SK-N-DZ (cell line): ENCODE results near the gene GK.
"Not testable (repeated sequence)": the region's sequence is repeated elsewhere in the genome, so short reads cannot be mapped to it uniquely, and the experiment has no call there.

Experiments used
- DNase-seq: peaks from one replicate; pipeline ENCODE4 v3.0.0-alpha.2; 2015; ENCODE audit warnings: low spot score

The GK gene

DNA sequence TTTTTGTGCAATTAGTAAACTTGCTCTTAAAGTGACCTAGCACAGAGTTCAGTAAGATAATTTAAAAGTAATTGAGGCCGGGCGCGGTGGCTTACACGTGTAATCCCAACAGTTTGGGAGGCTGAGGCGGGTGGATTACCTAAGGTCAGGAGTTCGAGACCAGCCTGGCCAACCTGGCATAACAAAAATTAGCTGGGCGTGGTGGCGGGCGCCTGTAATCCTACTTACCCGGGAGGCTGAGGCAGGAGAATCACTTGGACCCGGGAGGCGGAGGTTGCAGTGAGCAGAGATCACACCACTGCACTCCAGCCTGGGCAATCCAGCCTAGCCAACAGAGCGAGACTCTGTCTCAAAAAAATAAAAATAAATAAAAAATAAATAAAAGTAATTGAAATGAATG, 1.2 kb downstream of the GK start:
- DNase-seq, result not testable (repeated sequence)

DNA sequence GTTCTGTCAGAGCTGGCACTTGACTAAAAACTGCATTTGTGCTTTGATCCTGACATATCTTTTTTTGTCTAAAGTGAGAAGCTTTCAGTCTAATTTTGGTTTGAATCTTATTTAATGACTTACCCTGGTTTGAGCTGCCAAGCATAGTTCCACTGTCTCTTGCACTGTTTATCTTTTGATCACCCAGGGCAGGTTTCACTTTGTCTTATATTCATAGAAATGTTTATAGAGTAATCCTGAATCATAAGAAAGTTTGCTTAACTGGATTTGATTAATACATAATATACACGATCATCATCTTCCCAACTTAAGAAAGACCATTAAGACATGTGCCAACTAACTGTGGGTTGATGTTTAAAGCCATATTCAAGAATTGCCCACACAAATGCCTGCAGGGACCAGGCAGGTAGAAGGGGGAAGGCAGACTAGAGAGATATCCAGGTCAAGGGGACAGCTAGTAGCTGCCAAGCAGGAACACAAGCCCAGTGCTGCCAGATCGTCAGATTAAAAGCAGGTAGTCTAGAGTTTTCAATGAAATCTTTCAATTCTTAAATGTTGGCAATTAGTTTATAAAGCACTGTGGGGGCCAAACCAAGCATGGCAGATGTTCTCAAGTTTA, 1.9 kb downstream of the GK start:
- DNase-seq, result no peak

DNA sequence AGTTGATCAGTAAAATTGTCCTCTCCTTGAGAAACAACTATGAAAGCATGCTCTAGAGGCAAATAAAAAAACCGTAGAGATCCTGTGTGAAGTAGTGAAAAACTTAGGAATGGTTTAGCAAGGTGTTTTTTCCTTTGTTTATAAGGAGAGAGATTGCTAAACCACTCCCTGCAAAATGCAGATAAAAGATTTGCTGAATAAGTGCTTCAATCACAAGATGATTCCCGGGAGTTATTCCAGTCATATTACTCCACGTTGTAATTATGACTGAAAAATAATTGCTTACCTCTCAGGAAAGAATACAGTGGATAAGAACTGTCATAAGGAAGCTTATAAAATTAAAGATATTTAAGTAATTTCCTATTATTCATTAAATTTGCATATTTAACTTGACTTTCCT, 2.8 kb downstream of the GK start:
- DNase-seq, result no peak

DNA sequence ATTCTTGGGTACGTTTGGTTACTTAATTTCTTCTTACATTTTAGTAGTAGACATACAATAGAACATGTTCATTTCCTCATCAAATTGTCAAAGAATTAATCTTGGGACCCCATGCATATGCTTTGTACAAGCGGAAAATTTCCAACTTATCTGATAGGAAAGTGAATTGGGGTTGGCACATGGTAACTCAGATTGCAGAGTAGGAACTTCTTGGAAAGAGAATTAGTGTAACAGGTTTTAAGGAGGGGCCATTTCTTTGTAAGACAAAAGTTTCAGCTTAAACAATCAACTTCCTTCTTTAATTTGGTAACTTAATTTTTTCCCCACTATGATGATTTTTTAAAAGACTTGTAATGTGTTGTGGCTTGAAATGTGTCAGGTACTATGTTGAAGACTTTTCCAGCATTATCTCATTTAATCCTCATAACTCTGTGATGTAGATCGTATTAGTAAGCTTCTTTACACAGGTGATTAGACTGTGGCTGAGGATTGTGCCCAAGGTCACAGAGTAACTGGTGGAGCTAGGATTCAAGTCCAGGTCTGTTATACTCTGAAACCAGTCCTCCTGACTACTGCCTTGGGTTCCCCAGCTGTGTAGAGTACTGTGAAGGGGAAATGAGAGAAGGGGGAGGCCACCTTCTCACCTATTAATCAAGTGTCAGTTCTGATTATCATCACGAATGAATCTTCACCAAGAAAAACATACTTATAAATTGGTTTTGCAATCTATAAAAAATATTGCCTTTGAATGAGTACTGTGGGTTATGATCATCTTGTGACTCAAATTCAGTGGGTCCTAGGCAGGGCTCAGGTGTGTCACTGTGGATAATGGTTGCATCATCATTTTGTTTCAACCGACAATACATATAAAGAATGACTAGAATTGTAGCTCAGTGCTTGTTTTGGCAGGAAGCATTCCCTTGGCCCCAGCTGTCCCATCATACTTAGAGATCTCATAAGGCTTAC, 4.3 kb downstream of the GK start:
- DNase-seq, result no peak

DNA sequence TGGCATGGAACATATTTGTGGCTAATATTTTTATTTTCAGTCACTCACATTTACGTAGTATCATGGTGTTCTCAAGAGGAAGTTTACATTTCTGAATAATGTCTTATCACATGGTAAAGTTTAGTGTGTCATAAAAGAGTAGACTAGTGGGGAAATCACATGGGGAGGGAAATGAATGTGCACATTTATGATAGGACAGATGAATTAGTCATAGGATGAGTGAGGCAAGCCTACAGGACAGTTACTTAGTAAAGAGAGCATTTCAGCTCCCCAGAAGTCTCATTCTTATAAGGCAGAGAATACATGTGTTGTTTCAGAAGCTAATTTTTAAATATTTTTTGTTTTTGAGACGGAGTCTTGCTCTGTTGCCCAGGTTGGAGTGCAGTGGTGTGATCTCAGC, 6.2 kb downstream of the GK start:
- no peak for DNase-seq

DNA sequence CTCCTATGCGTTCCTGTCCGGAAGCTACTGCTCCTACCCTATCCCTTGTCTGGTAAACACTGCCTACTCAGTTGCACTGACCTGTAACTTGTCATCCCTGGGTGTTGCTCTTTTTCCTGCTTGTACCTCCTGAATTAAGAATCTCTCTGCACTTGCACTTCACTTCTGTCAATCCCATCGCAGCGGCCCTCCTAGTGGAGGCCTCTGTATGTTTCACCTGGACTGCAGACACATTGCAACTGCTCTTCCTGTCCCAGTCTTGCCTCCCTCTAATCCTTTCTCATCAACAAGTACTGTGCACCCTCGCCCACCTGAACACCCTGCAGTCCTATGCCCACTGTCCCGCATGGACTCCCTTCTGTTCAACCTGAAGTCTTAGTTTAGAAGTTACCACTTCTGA, 8.0 kb downstream of the GK start:
- DNase-seq, result no peak

DNA sequence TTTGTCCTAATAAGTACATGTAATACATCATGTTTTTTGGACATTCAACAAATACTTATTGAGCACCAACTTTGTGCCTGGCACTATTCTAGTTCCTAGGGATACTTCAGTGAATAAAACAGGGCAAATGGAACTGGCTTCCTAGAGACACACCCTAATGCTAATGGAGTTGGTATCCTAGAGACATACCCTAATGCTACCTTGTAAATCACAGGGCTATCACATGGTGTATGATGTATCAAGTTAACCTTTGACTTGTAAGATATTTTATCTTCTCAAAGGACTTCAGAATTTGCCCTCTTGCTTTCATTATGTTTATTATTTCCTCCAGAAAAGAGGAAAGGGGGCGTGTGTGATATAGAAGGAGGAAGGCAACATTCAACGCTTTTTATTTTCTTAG, 10.1 kb downstream of the GK start:
- DNase-seq, result no peak

DNA sequence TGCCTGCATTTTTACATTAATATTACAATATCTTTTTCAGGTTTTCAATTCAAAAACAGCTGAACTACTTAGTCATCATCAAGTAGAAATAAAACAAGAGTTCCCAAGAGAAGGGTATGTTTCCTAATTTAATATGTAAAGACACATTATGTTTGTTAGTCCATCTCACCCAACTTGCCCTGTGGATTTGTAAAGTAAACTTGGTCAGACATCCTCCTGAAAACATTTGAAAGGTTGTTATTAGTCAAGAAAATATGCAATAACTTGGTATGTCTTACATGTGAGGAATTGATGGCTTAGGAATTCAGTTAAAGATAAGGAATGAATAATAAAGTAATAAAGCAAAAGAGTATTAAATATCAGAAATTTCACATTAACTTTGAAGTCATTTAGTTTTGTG, 12.2 kb downstream of the GK start:
- no peak for DNase-seq

DNA sequence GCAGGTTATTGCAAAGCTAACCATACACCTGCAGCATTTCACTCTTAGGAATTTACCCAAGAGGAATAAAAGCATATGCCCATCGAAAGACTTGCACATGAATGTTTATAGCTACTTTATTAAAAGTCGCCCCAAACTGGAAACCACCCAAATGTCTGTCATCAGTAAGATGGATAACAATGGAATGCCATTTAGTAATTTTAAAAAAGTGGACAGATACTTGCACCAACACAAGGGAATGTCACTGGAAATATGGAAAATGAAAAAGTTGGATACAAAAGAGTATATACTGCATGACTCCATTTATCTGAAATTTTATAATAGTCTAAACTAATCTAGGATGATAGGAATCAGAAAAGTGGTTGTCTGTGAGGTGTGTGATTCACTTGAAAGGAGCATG, 12.9 kb downstream of the GK start:
- no peak for DNase-seq

DNA sequence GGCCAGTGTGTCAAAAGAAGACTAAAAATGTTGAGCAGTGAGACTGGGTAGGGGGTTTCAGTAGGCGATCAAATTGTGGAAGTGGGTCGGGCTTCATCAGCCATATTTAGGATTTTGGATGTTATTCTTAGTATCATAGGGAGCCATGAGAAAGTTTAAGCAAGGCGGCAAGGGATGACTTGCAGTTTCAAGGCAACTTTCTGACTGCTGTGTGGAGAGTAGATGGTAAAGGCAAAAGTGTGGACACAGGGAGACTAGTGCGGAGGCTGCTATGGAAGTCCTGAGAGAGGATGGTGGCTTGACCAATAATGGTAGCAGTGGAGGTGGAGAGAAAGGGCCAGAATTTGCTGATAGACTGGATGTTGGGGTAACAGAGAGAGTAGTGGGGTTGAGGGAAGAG, 15.4 kb downstream of the GK start:
- no peak for DNase-seq

DNA sequence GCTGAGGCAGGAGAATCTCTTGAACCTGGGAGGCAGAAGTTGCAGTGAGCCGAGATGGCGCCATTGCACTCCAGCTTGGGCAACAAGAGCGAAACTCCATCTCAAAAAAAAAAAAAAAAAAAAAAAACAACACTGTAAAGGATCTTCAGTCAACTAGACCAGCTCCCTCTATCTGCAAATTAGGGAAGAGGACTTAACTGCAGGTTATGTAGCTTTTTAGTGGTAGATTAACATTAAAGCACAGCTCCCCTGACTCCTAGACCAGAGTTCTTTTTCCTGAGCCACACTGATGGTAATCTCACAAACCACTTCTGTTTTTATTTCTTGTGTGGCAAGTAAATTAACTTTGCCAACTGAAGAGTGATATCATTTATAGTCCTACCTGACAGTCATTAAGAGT, 18.0 kb downstream of the GK start:
- DNase-seq, result peak; percentile 2

DNA sequence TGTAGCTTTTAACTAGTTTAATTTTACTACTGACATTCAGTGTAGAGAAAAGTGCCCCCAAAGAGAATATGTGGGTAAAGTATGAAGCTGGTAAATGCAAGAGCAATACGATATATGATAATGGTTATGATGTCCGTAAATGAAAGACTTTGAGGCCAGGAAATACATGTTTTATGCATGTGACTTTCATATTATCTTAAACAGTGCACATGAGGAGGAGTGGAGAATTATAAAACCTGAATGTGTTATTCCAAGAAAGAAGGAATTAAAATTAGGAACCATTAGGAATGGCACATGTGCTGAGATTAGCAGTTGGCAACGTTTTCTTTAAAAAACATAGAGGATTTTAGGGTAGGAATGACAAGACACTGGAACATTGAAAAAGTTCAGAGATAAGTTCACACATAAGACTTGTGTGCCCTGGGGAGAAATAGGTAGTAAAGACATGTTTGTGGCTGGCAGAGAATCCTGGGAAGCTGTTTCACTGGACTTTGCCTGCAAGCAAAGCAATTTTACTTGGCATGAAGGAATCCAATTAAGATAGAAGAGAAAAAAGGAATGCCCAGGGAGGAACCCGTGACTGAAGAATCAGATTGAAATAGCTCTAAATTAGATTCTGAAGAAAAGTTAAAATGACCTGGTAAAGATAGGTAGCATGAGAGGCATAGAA, 20.0 kb downstream of the GK start:
- no peak for DNase-seq

DNA sequence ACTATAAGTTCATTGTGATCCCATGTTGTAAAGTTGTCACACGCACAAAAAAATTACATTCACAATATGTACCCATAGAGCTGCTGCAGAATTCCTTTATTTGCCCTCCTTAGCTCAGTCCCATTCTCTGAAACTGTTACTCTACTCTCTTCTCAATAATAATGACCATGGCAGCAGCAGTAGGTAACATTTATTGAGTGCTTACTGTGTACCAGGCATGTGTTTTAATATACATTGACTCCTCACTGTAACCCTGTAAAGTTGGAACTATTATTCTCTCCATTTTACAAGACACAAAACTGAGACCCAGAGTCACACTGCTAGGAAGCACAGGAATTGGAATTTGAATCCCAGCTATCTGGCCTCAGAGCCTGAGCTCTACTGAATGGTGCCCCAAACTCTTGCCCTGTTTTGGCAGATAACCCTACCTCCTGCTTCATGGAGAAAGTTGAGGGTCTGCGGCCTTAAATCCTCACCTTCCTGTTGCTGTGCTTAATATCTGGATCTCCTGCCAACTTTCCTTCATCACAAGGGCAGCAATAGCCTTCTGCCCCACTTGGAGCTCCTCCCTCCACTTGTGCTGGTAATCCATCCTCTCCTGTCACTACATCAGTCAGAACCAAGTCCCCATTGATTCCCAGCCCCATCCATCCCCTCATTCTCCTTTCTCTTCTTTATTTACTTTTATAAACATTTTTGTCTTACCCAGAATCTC, 20.8 kb downstream of the GK start:
- DNase-seq, result no peak

DNA sequence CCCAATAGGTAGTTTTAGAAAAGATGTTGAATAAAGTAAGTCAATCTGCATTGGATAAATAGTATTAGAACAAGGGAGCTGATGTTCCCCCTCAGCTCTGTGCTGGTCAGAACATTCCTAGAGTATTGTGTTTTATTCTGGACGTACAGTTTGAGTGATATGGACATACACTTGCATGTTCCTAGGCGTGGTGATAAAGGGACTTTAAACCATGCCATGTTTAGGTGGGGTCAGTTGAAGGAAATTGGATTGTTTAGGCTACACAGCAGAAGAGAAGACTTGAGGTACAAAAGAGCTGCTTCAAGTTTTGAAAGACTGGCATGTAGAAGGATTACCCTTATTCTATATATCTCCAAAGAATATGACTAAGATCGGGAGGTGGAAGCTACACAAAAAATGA, 21.6 kb downstream of the GK start:
- no peak for DNase-seq

DNA sequence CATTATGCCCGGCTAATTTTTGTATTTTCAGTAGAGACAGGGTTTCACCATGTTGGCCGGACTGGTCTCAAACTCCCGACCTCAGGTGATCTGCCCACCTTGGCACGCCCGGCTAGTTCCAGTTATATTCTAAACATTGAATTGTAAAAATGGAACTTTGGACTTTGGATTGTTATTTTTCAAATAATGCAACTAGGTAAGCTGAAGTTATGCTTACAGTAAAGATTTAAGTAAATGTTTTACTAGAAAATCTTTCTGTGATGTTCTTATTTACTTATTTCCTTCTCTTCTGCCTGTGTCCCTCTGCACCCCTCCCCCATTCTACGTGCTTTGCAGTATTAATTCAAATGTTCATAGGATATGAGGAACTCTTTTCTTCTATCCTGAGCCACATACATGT, 26.1 kb downstream of the GK start:
- no peak for DNase-seq

DNA sequence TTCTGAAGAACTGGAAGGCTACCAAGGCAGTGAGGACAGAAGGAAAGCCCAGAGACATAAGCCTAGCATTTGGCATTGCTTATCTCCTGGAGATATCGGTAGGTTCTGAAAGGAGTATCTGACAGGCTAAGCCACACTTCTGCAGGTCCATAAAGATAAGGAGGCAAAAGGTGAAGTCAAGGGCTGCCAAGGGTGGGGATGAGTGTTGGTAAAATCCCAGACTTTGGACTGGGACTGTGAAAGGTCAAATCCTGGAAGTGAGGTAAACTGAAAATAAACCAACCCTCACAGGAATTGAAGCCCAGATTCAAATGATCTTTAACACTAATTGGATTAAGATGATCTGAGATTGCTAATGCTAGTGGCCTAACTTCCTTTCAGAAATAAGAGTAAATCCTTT, 27.4 kb downstream of the GK start:
- no peak for DNase-seq

DNA sequence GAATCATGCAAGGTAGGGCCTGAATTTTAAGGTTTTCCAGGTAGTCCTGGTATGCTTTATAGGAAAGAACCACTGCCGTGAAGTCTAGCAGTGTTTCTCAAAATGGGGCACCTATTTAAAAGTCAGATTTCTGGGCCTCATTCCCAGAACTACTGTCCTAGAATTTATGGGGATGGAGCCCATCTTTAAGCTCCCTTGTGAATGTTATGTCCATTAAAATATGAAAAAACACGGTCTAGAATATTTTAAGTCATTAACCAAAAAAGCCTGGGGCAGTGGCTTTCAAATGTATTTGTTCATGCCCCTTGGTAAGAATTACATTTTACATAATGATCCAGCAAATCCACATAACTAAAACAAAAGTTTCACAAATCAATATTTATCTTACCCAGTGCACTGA, 35.4 kb downstream of the GK start:
- DNase-seq, result no peak

DNA sequence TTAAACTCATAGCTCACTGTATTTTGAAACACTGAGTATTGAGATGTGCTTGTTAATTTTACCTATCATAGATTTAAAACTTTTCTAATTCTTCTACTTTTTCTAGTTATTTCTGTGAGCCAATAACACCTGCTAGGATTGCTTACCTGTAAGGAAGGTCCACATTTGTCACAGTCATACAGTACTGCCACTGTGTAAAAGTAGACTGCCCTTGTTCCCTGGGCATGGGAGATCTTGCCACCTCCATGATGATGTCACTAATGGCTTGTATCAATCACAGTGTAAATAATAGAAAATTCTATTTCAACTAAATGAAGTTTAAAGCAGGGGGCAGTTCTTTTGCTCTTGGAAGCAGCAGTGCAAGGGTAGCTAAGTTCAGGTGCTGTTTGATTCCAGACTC, 35.9 kb downstream of the GK start:
- DNase-seq, result no peak

DNA sequence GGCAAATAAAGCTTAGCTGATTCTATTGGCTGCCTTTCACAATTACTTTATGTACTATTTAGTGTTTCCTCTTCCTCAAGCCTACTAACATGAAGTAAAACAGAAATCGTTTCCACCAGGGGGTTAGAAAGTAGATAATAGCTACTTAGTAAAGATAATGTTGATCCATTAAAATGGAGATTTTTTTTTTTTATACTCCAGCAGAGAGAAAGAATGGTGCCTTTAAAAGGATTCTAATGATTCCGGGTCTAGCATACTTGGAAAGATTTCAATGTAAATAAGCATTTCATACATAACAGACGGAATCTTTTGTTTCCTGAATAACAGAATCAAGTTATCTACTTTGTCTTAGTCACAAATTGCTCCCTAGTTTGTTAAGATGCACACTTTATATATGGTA, 37.1 kb downstream of the GK start:
- DNase-seq, result no peak

DNA sequence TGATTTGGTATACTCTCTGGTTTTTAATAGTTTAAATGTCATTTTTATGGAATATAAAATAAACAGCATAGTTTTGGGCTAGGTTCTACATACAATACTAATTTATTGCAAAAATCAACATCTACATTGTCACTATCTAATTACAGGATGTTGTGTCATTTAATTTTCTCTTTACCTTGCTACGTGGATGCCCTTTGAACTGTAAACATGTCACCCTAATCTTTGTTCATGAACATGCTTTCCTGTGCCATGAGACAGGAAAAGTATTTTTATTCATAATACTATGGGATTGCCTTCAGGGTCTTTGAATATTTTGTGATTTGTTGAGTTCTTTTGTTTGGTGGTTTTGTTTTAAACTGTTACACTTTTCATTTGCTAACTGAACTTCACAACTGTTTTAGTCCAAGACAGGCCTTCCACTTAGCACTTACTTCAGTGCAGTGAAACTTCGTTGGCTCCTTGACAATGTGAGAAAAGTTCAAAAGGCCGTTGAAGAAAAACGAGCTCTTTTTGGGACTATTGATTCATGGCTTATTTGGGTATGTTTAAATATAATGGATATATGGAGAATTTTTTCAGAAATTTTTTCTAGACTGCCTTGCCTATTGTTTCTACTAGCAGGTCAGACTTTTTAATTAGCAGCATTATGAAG, 40.9 kb downstream of the GK start:
- DNase-seq, result no peak

DNA sequence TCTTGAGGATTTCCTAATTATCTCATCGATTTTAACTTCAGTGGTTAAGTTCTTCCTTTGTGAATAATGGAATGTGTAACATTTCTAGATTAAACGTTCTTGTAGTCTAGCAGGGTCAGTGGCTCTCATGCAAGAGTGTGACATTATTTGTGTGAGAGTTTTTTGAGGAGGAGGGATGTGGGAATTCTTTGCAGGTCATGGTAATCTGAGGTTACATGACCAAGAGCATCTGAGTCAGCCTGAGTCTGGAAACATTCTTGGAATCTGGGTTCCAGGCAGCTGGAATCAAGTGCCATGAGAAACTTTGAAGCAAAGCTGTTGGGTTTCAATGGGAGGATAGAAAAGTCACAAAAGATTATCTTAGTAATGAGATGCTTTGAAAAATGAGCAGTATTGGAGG, 49.5 kb downstream of the GK start:
- DNase-seq, result no peak
